ENCODE measurements around the gene ACOT2.
"Not testable (repeated sequence)": the region's sequence is repeated elsewhere in the genome, so short reads cannot be mapped to it uniquely, and the experiment has no call there.

The ACOT2 gene

DNA sequence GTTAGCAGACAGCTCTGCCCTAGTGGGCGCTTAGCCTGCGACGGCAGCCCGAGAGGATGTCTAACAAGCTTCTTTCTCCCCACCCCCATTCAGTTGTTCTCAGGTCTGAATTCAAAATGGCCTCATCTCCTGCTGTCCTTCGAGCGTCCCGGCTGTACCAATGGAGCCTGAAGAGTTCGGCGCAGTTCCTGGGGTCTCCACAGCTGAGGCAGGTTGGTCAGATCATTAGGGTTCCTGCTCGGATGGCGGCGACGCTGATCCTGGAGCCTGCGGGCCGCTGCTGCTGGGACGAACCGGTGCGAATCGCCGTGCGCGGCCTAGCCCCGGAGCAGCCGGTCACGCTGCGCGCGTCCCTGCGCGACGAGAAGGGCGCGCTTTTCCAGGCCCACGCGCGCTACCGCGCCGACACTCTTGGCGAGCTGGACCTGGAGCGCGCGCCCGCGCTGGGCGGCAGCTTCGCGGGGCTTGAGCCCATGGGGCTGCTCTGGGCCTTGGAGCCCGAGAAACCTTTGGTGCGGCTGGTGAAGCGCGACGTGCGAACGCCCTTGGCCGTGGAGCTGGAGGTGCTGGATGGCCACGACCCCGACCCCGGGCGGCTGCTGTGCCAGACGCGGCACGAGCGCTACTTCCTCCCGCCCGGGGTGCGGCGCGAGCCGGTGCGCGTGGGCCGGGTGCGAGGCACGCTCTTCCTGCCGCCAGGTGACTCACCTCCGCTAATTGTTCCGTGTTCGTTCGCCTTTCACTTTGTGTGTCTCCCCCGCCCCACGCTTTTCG is at the start of gene ACOT2:
TSS of gene ACOT2 (plus strand) at position 29 of the 774 bp plus-strand sequence. CDS start at position 57, 28 bp downstream.
- H3K36me3 ChIP-seq, H4K20me1 ChIP-seq: not testable (repeated sequence)
- Histone ChIP-seq H3K9ac (peak within 1 kb of the TSS; percentile 68 to 81 (median 79)), H3K9me3 (replicated peaks in 1 of 11) (peaks cover 0 to 14% (median 7%) of the 10 kb centered on the region in 11 experiments; a peak in 9 of 22 replicates), H3K4me2 (peak within 1 kb of the TSS; percentile 56 to 81 (median 69)), H3K4me1 (peaks cover 0 to 21% (median 9%) of the 10 kb centered on the region in 10 experiments; a peak in 15 of 20 replicates), H3K27ac (peak within 1 kb of the TSS; percentile 67 to 80 (median 76)), H3K27me3 (peaks cover 24 to 36% (median 33%) of the 10 kb centered on the region in 11 experiments), H3K4me3 (peak within 1 kb of the TSS; percentile 49 to 68 (median 58))

GRCh38 chr14:73521229-73521628 is 47.8 kb upstream of the ACOT2 start:
- no peak overlapping the region for H3K4me3 ChIP-seq
- H3K27ac ChIP-seq, result no peak overlapping the region
- no peak overlapping the region for H3K9ac ChIP-seq
- no peak overlapping the region for H3K4me2 ChIP-seq
- no peaks in the 10 kb centered on the region for H3K27me3 ChIP-seq
- TF ChIP-seq Cebpa-rat (IDR thresholded peaks at IDR 0.05), result no peak
- peaks cover 0 to 8% (median 0%) of the 10 kb centered on the region in 11 experiments; a peak in 1 of 22 replicates for H3K36me3 ChIP-seq
- no peaks in the 10 kb centered on the region for H3K9me3 ChIP-seq (replicated peaks in 1 of 11)
- no peaks in the 10 kb centered on the region; a peak in 1 of 22 replicates for H4K20me1 ChIP-seq
- no peaks in the 10 kb centered on the region for H3K4me1 ChIP-seq

GRCh38 chr14:73524493-73524892 is 44.5 kb upstream of the ACOT2 start:
- H3K9ac ChIP-seq, result no peak overlapping the region
- no peak overlapping the region for H3K4me3 ChIP-seq
- no peak overlapping the region for H3K4me2 ChIP-seq
- no peaks in the 10 kb centered on the region; a peak in 1 of 22 replicates for H4K20me1 ChIP-seq
- H3K27ac ChIP-seq, result no peak overlapping the region
- TF ChIP-seq Cebpa-rat (IDR thresholded peaks at IDR 0.05), result no peak
- peaks cover 0 to 8% (median 0%) of the 10 kb centered on the region in 11 experiments; a peak in 1 of 22 replicates for H3K36me3 ChIP-seq
- no peaks in the 10 kb centered on the region; a peak in 1 of 22 replicates for H3K9me3 ChIP-seq (replicated peaks in 1 of 11)
- H3K27me3 ChIP-seq, result no peaks in the 10 kb centered on the region
- no peaks in the 10 kb centered on the region for H3K4me1 ChIP-seq

GRCh38 chr14:73526036-73526984 is 42.7 kb upstream of the ACOT2 start:
- H4K20me1 ChIP-seq, result no peaks in the 10 kb centered on the region
- H3K9ac ChIP-seq, result no peak overlapping the region
- H3K4me1 ChIP-seq, result no peaks in the 10 kb centered on the region
- H3K9me3 ChIP-seq (replicated peaks in 1 of 11), result no peaks in the 10 kb centered on the region; a peak in 1 of 22 replicates
- H3K4me2 ChIP-seq, result no peak overlapping the region
- H3K4me3 ChIP-seq, result no peak overlapping the region
- H3K27ac ChIP-seq, result no peak overlapping the region
- no peaks in the 10 kb centered on the region for H3K27me3 ChIP-seq
- peaks cover 0 to 8% (median 0%) of the 10 kb centered on the region in 11 experiments; a peak in 1 of 22 replicates for H3K36me3 ChIP-seq
- TF ChIP-seq Cebpa-rat (IDR thresholded peaks at IDR 0.05), result no peak

DNA sequence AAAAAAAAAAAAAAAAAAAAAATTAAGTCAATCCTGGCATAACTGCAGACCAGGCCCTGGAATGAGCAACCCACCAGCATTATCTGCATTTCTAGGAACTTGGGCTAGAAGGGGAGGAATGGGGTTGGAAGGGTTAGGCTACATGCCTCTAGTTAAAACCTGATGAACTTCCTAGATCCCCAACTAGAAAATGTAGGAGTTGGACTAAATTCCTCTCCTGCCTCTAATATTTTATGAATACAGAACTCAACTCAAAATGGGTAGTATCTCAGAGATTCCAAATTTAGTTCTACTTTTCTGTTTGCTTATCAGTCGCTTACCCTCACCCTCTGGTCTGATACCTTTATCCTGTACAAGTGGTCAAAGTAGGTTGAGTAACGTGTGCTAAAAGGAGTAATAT is 39.7 kb upstream of the ACOT2 start:
- not testable (repeated sequence) for H3K9me3 ChIP-seq (replicated peaks in 1 of 11); H4K20me1 ChIP-seq; H3K27ac ChIP-seq; H3K36me3 ChIP-seq; H3K4me3 ChIP-seq; H3K4me2 ChIP-seq; H3K4me1 ChIP-seq; H3K9ac ChIP-seq; H3K27me3 ChIP-seq

- H4K20me1 ChIP-seq; H3K9me3 ChIP-seq (replicated peaks in 1 of 11); H3K36me3 ChIP-seq; H3K4me2 ChIP-seq; H3K9ac ChIP-seq; H3K4me3 ChIP-seq; H3K4me1 ChIP-seq; H3K27ac ChIP-seq: not testable (repeated sequence)
- peaks cover 5 to 11% (median 11%) of the 10 kb centered on the region in 11 experiments for H3K27me3 ChIP-seq
Observed at GRCh38 chr14:73531971-73532370, 37.0 kb upstream of the ACOT2 start.

GRCh38 chr14:73537244-73538045 is 31.6 kb upstream of the ACOT2 start:
- H4K20me1 ChIP-seq; H3K27ac ChIP-seq; H3K36me3 ChIP-seq; H3K9me3 ChIP-seq (replicated peaks in 1 of 11); H3K4me1 ChIP-seq; H3K9ac ChIP-seq: not testable (repeated sequence)
- Histone ChIP-seq H3K27me3 (peaks cover 19 to 29% (median 28%) of the 10 kb centered on the region in 11 experiments), H3K4me3 (peak overlapping the region in 8 of 10 experiments; percentile 10 to 57 (median 39); a peak in 10 of 20 replicates), H3K4me2 (peak overlapping the region; percentile 26 to 65 (median 46); a peak in 20 of 22 replicates)

DNA sequence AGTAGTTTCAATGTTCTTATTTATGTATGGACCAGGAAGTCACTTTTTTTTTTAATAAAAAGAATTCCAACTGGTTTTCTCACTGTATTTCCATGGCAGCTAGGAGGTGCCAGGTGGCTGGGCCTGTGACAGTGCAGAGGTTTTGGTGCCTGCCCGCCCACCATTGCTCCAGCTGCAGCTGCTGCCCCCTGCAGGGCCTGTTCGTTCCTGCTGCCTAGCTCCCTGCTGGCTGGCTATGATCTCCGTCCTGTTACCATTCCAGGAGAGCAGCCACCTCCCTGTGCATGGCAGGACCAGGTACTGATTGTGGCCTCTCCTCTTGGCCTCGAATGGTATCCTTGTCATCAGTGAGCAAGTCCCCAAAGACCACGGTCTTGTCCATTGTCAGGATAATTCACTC is 30.0 kb upstream of the ACOT2 start:
- H4K20me1 ChIP-seq; H3K9me3 ChIP-seq (replicated peaks in 1 of 11); H3K9ac ChIP-seq; H3K4me1 ChIP-seq; H3K36me3 ChIP-seq; H3K4me3 ChIP-seq; H3K4me2 ChIP-seq; H3K27ac ChIP-seq: not testable (repeated sequence)
- peaks cover 19 to 29% (median 28%) of the 10 kb centered on the region in 11 experiments for H3K27me3 ChIP-seq

DNA sequence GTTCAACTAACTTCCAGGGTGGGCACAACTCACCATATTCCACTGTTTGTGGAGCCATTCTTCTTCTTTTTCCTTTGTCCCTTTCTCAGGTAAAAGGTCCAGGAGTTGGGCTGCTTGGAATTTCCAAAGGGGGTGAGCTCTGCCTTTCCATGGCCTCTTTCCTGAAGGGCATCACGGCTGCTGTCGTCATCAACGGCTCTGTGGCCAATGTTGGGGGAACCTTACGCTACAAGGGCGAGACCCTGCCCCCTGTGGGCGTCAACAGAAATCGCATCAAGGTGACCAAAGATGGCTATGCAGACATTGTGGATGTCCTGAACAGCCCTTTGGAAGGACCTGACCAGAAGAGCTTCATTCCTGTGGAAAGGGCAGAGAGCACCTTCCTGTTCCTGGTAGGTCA is 26.1 kb upstream of the ACOT2 start:
- not testable (repeated sequence) for H3K4me1 ChIP-seq; H3K4me2 ChIP-seq; H3K4me3 ChIP-seq; H3K27me3 ChIP-seq; H3K27ac ChIP-seq; H4K20me1 ChIP-seq; H3K9ac ChIP-seq; H3K36me3 ChIP-seq; H3K9me3 ChIP-seq (replicated peaks in 1 of 11)

GRCh38 chr14:73545353-73545752 is 23.7 kb upstream of the ACOT2 start:
- H3K9ac ChIP-seq; H3K36me3 ChIP-seq; H3K27me3 ChIP-seq; H3K4me2 ChIP-seq; H3K4me1 ChIP-seq; H3K27ac ChIP-seq; H3K4me3 ChIP-seq; H3K9me3 ChIP-seq (replicated peaks in 1 of 11); H4K20me1 ChIP-seq: not testable (repeated sequence)

- not testable (repeated sequence) for H3K36me3 ChIP-seq; H4K20me1 ChIP-seq; H3K4me3 ChIP-seq; H3K9me3 ChIP-seq (replicated peaks in 1 of 11); H3K9ac ChIP-seq; H3K4me2 ChIP-seq; H3K4me1 ChIP-seq; H3K27ac ChIP-seq; H3K27me3 ChIP-seq
Observed at GRCh38 chr14:73549097-73549496, 19.9 kb upstream of the ACOT2 start.

DNA sequence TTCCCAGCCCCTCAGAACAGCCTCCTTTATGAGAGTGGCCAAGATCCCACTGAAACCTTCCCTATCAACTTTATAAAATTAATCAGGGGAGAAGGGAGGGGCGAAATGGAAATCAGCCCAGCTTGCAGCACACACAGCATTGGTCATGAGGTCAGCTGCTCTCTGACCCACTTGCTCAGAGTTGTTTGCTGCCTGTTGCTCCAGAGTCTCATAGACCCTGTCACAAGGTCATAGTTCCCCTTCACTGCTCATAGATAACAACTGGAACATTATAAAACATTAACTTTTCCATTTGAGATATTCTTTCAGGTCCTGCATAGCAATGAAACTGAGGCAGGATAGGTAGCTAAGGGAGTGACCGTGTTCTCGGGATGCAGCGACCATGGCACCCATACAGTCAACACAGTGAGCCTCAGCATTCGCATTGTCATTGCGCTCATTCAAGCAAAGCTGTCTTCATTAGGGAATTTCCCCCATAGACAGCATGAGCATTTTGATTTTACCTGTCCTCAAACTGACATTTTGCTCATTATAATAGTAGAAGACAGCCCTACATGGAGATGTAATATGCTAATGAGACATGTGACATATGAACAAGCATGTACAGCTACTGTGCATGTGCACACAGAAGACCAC is 19.0 kb upstream of the ACOT2 start:
- H4K20me1 ChIP-seq; H3K36me3 ChIP-seq; H3K4me1 ChIP-seq; H3K27ac ChIP-seq; H3K9ac ChIP-seq; H3K4me2 ChIP-seq; H3K9me3 ChIP-seq (replicated peaks in 1 of 11); H3K4me3 ChIP-seq; H3K27me3 ChIP-seq: not testable (repeated sequence)
